Glomerular visceral epithelial cell (primary cell): ENCODE results near the gene LRIT3.
A peak's percentile ranks its signal among the peaks of the same experiment; 100 is the strongest.

Experiments
- DNase-seq: peaks from one replicate; pipeline ENCODE4 v3.0.0-alpha.2; 2016; ENCODE audit errors: extremely low spot score

The LRIT3 gene

GRCh38 chr4:109847896-109848442 is at the start of gene LRIT3:
Gene LRIT3 (plus strand): TSS chr4:109848107. CDS start chr4:109848202, 95 bp downstream.
- no peak for DNase-seq

- DNase-seq, result no peak
Measured at GRCh38 chr4:109798866-109799265, 49.0 kb upstream of the LRIT3 start.

GRCh38 chr4:109801099-109801789 is 46.7 kb upstream of the LRIT3 start:
- peak; percentile 8 for DNase-seq

- peak; percentile 70 for DNase-seq
Measured at GRCh38 chr4:109801895-109802319, 46.0 kb upstream of the LRIT3 start, which contains the start of gene CFI. Gene CFI (minus strand): TSS chr4:109801999. CDS start chr4:109801971, 28 bp downstream.

GRCh38 chr4:109803924-109804571 is 43.9 kb upstream of the LRIT3 start:
- peak; percentile 65 for DNase-seq

- no peak for DNase-seq
Measured at GRCh38 chr4:109809655-109810054, 38.3 kb upstream of the LRIT3 start.

GRCh38 chr4:109810552-109811387 is 37.1 kb upstream of the LRIT3 start:
- no peak for DNase-seq

GRCh38 chr4:109811707-109812106 is 36.2 kb upstream of the LRIT3 start:
- no peak for DNase-seq

GRCh38 chr4:109815151-109816081 is 32.5 kb upstream of the LRIT3 start, which contains the start of gene GAR1:
Gene GAR1 (plus strand): TSS chr4:109815762. CDS start chr4:109816165, 403 bp downstream.
- peak; percentile 90 for DNase-seq

- DNase-seq, result peak; percentile 5
Measured at GRCh38 chr4:109816082-109816442, 31.8 kb upstream of the LRIT3 start.

- no peak for DNase-seq
Measured at GRCh38 chr4:109816894-109817293, 31.0 kb upstream of the LRIT3 start.

GRCh38 chr4:109818268-109818667 is 29.6 kb upstream of the LRIT3 start:
- no peak for DNase-seq

GRCh38 chr4:109820563-109820962 is 27.3 kb upstream of the LRIT3 start:
- no peak for DNase-seq

GRCh38 chr4:109821185-109821584 is 26.7 kb upstream of the LRIT3 start:
- DNase-seq, result no peak

- peak; percentile 17 for DNase-seq
Measured at GRCh38 chr4:109826719-109827118, 21.2 kb upstream of the LRIT3 start.

- no peak for DNase-seq
Measured at GRCh38 chr4:109827672-109828071, 20.2 kb upstream of the LRIT3 start, which contains the start of gene RRH. Gene RRH (plus strand): TSS chr4:109827972. CDS start chr4:109828028, 56 bp downstream.

GRCh38 chr4:109833756-109834155 is 14.2 kb upstream of the LRIT3 start:
- no peak for DNase-seq

- no peak for DNase-seq
Measured at GRCh38 chr4:109836985-109837384, 10.9 kb upstream of the LRIT3 start.

GRCh38 chr4:109846395-109847098 is 1.4 kb upstream of the LRIT3 start:
- no peak for DNase-seq

GRCh38 chr4:109848501-109848900 is 594 bp downstream of the LRIT3 start:
- no peak for DNase-seq
